ENCODE measurements around the gene ARHGEF2.

- TF ChIP-seq, protein P1, sequence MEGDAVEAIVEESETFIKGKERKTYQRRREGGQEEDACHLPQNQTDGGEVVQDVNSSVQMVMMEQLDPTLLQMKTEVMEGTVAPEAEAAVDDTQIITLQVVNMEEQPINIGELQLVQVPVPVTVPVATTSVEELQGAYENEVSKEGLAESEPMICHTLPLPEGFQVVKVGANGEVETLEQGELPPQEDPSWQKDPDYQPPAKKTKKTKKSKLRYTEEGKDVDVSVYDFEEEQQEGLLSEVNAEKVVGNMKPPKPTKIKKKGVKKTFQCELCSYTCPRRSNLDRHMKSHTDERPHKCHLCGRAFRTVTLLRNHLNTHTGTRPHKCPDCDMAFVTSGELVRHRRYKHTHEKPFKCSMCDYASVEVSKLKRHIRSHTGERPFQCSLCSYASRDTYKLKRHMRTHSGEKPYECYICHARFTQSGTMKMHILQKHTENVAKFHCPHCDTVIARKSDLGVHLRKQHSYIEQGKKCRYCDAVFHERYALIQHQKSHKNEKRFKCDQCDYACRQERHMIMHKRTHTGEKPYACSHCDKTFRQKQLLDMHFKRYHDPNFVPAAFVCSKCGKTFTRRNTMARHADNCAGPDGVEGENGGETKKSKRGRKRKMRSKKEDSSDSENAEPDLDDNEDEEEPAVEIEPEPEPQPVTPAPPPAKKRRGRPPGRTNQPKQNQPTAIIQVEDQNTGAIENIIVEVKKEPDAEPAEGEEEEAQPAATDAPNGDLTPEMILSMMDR (IDR thresholded peaks at IDR 0.05): no peak
- TF ChIP-seq POLR2A (IDR thresholded peaks at IDR 0.05) (no peak), POLR2AphosphoS5 (IDR thresholded peaks at IDR 0.05) (no peak), EP300 (IDR thresholded peaks at IDR 0.05) (no peak)
Observed at GRCh38 chr1:155904261-155904660, 74.1 kb downstream of the ARHGEF2 start.
